HEK293 (cell line): Measurements from ENCODE around the gene ARMC8.

Source experiments
- GLI2 ChIP-seq: fragments of 450-650 bp; formaldehyde crosslinking; IDR thresholded peaks from 2 replicates; pipeline ENCODE4; 2017; ENCODE audit warnings: missing biosample characterization, missing genetic modification characterization, low read depth, borderline replicate concordance
- MYNN ChIP-seq: fragments of 450-650 bp; formaldehyde crosslinking; IDR thresholded peaks from 2 replicates; pipeline ENCODE4 v1.5.1; 2016; ENCODE audit warnings: missing biosample characterization, missing genetic modification characterization, borderline replicate concordance
- TCF7L2 ChIP-seq: IDR thresholded peaks from 2 replicates; pipeline ENCODE4 v1.6.1; 2011; ENCODE audit warnings: low read depth, mild to moderate bottlenecking, inconsistent platforms, low read length, moderate library complexity, borderline replicate concordance
- ZFP41 ChIP-seq: fragments of 450-650 bp; formaldehyde crosslinking; IDR thresholded peaks from 2 replicates; pipeline ENCODE4 v1.5.1; 2016; ENCODE audit warnings: missing biosample characterization, missing genetic modification characterization, borderline replicate concordance
- ZNF274 ChIP-seq, 2 experiments: fragments of 200-500 bp in 1 of 2; fragments of 450-650 bp in 1 of 2; sonication (Bioruptor generic) in 1 of 2; formaldehyde crosslinking in 1 of 2; IDR thresholded peaks; 2 replicates each; pipeline versions ENCODE4 v1.5.1 to v1.6.1; 2014 to 2016; ENCODE audit warnings: borderline replicate concordance in 1 of 2, inconsistent platforms in 1 of 2, low read length in 1 of 2, missing biosample characterization in 1 of 2, missing genetic modification characterization in 1 of 2
- ZNF670 ChIP-seq: fragments of 450-650 bp; formaldehyde crosslinking; IDR thresholded peaks from 2 replicates; pipeline ENCODE4 v1.5.1; 2016; ENCODE audit warnings: missing biosample characterization, missing genetic modification characterization, low read depth
- ZNF707 ChIP-seq: fragments of 450-650 bp; formaldehyde crosslinking; IDR thresholded peaks from 2 replicates; pipeline ENCODE4 v1.5.1; 2016; ENCODE audit warnings: missing biosample characterization, missing genetic modification characterization
- ZNF76 ChIP-seq: fragments of 450-650 bp; formaldehyde crosslinking; IDR thresholded peaks from 2 replicates; pipeline ENCODE4; 2016; ENCODE audit warnings: low read depth, missing biosample characterization, missing genetic modification characterization, borderline replicate concordance
- ZSCAN30 ChIP-seq: fragments of 450-650 bp; IDR thresholded peaks from 2 replicates; pipeline ENCODE4 v1.5.1; 2018; ENCODE audit warnings: missing biosample characterization, mild to moderate bottlenecking, missing genetic modification characterization, moderate library complexity
- TF ChIP-seq, protein P1 (sequence below): fragments of 450-650 bp; formaldehyde crosslinking; IDR thresholded peaks from 2 replicates; pipeline ENCODE4 v1.5.1; 2016; ENCODE audit warnings: missing biosample characterization, missing genetic modification characterization
- TF ChIP-seq, protein P2 (sequence below): fragments of 450-650 bp; formaldehyde crosslinking; IDR thresholded peaks from 2 replicates; pipeline ENCODE4 v1.5.1; 2016; ENCODE audit warnings: missing biosample characterization, missing genetic modification characterization
- TF ChIP-seq, protein P3 (sequence below): fragments of 450-650 bp; formaldehyde crosslinking; optimal IDR thresholded peaks from 2 replicates; pipeline ENCODE3; 2016; ENCODE audit warnings: missing biosample characterization, mild to moderate bottlenecking, missing genetic modification characterization
- TF ChIP-seq, protein P4 (sequence below): fragments of 450-650 bp; formaldehyde crosslinking; IDR thresholded peaks from 2 replicates; pipeline ENCODE4 v1.5.1; 2016; ENCODE audit warnings: missing biosample characterization, missing genetic modification characterization

DNA sequence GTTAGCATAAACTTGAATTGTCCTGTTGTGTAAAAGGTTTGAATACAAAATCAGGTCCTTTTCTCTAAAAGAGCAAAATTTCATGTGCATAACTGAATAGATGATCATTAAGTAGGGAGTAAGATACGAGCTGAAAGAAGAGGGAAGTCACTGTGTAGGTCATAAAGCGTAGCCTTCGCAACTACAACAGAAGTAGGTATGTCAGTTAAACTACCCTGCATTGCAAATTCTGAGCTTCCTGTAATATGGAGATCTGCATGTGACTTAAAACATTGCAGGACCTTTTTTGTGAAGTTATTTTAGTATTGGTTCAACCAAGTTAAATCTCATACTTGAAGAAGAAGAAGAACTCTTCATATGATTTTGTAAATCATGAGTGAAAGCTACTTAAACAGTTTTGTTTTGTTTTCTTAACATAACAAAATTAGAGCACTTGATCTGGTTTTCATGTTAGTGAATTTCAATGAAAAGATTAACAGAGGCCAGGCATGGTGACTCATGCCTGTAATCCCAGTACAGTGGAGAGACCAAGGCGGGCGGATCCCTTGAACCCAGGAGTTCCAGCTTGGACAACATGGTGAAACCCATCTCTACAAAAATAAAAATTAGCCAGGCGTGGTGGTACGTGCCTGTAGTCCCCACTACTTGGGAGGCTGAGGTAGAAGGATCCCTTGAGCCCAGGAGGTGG, 26.4 kb downstream of the ARMC8 start:
- TF ChIP-seq, protein P1, sequence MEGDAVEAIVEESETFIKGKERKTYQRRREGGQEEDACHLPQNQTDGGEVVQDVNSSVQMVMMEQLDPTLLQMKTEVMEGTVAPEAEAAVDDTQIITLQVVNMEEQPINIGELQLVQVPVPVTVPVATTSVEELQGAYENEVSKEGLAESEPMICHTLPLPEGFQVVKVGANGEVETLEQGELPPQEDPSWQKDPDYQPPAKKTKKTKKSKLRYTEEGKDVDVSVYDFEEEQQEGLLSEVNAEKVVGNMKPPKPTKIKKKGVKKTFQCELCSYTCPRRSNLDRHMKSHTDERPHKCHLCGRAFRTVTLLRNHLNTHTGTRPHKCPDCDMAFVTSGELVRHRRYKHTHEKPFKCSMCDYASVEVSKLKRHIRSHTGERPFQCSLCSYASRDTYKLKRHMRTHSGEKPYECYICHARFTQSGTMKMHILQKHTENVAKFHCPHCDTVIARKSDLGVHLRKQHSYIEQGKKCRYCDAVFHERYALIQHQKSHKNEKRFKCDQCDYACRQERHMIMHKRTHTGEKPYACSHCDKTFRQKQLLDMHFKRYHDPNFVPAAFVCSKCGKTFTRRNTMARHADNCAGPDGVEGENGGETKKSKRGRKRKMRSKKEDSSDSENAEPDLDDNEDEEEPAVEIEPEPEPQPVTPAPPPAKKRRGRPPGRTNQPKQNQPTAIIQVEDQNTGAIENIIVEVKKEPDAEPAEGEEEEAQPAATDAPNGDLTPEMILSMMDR (tag by site-specific recombination) = no peak
- TF ChIP-seq TCF7L2 = no peak
- no peak for TF ChIP-seq ZSCAN30 (tag by site-specific recombination)
- no peak for TF ChIP-seq ZNF707 (tag by site-specific recombination)
- TF ChIP-seq ZNF670 (tag by site-specific recombination) = no peak
- TF ChIP-seq ZNF76 (tag by site-specific recombination) = no peak
- TF ChIP-seq ZNF274 (IDR thresholded peaks at IDR 0.05; ENCODE audit: low read length) = no peak
- TF ChIP-seq ZNF274 (tag by site-specific recombination; IDR thresholded peaks at IDR 0.05; ENCODE audit: borderline replicate concordance) = no peak
- no peak for TF ChIP-seq MYNN (tag by site-specific recombination)
- no peak for TF ChIP-seq GLI2 (tag by site-specific recombination)
- TF ChIP-seq, protein P2, sequence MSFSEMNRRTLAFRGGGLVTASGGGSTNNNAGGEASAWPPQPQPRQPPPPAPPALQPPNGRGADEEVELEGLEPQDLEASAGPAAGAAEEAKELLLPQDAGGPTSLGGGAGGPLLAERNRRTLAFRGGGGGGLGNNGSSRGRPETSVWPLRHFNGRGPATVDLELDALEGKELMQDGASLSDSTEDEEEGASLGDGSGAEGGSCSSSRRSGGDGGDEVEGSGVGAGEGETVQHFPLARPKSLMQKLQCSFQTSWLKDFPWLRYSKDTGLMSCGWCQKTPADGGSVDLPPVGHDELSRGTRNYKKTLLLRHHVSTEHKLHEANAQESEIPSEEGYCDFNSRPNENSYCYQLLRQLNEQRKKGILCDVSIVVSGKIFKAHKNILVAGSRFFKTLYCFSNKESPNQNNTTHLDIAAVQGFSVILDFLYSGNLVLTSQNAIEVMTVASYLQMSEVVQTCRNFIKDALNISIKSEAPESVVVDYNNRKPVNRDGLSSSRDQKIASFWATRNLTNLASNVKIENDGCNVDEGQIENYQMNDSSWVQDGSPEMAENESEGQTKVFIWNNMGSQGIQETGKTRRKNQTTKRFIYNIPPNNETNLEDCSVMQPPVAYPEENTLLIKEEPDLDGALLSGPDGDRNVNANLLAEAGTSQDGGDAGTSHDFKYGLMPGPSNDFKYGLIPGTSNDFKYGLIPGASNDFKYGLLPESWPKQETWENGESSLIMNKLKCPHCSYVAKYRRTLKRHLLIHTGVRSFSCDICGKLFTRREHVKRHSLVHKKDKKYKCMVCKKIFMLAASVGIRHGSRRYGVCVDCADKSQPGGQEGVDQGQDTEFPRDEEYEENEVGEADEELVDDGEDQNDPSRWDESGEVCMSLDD = no peak
- TF ChIP-seq ZFP41 (tag by site-specific recombination) = no peak
- TF ChIP-seq, protein P3, sequence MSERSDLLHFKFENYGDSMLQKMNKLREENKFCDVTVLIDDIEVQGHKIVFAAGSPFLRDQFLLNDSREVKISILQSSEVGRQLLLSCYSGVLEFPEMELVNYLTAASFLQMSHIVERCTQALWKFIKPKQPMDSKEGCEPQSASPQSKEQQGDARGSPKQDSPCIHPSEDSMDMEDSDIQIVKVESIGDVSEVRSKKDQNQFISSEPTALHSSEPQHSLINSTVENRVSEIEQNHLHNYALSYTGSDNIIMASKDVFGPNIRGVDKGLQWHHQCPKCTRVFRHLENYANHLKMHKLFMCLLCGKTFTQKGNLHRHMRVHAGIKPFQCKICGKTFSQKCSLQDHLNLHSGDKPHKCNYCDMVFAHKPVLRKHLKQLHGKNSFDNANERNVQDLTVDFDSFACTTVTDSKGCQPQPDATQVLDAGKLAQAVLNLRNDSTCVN (tag by site-specific recombination) = no peak
- TF ChIP-seq, protein P4, sequence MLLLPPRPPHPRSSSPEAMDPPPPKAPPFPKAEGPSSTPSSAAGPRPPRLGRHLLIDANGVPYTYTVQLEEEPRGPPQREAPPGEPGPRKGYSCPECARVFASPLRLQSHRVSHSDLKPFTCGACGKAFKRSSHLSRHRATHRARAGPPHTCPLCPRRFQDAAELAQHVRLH (tag by site-specific recombination) = no peak
